K562 (cell line): ENCODE measurements around the gene CLEC4C. TPM values are rescaled to one million over a fixed set of nuclear protein-coding genes. Genes with fewer than 3 reads are reported as not detected.

Experiments used
- ATAC-seq: fragments of 200-7000 bp; cut with Tn5 transposase; 3 replicates; pipeline ENCODE4 v1.9.1; 2020; ENCODE audit warnings: moderate library complexity
- BruUV-seq: library from RNA; stranded (reverse); fragments of 400-500 nt; replicated peaks from 2 replicates; lab custom pipeline; 2021; lab: Mats Ljungman, UMichigan
- CTCF ChIA-PET: fragments of 300-600 bp; formaldehyde crosslinking; extraction: SDS; loops from one replicate; lab custom pipeline; 2021; ENCODE audit warnings: low intra/inter-chr PET ratio; lab: Yijun Ruan, JAX
- POLR2A ChIA-PET: fragments of 300-600, 350-650 bp; sonication (Branson Sonifier 250); formaldehyde crosslinking; extraction: SDS; loops from one replicate; lab custom pipeline; 2021; ENCODE audit warnings: antibody characterized with exemption, inconsistent platforms; lab: Yijun Ruan, JAX
- DNase-seq, 4 experiments: peaks; one replicate each; pipeline versions ENCODE4 v3.0.0 to v3.0.0-alpha.2; 2011 to 2018; ENCODE audit warnings: low spot score in 3 of 4, mixed read lengths in 3 of 4; ENCODE audit errors: extremely low read depth in 1 of 4
- FAIRE-seq: peaks from 2 replicates; lab custom pipeline; 2011; peaks lifted over from hg19 to GRCh38; lab: Jason Lieb, UNC
- H2AFZ ChIP-seq: 2 replicates; pipeline ENCODE4 v1.6.0; 2011; ENCODE audit warnings: low read depth, low read length, control low read depth, inconsistent platforms
- H3K27ac ChIP-seq: fragments of 200-600 bp; 3 replicates; pipeline ENCODE4 v1.8.0; 2011; ENCODE audit warnings: low read depth, mild to moderate bottlenecking, control low read depth, inconsistent platforms, low read length, moderate library complexity, mixed read lengths; ENCODE audit errors: extremely low read depth
- H3K27me3 ChIP-seq, 2 experiments: fragments of 300-600 bp in 1 of 2; 2 replicates in 1 of 2; 3 replicates in 1 of 2; pipeline versions ENCODE4 v1.6.0 to v1.8.0; 2011; ENCODE audit warnings: inconsistent platforms in 2 of 2, low read length in 2 of 2, mild to moderate bottlenecking in 1 of 2, mixed read lengths in 1 of 2, moderate library complexity in 1 of 2; ENCODE audit not compliant: control insufficient read depth in 2 of 2, insufficient read depth in 2 of 2
- H3K36me3 ChIP-seq: fragments of 300-600 bp; 3 replicates; pipeline ENCODE4 v1.8.0; 2011; ENCODE audit warnings: mild to moderate bottlenecking, low read length, inconsistent platforms; ENCODE audit not compliant: control insufficient read depth, insufficient read depth
- H3K4me1 ChIP-seq, 2 experiments: fragments of 200-600 bp in 1 of 2; replicated peaks in 1 of 2; 2 replicates in 1 of 2; 3 replicates in 1 of 2; pipeline versions ENCODE4 v1.5.1 to v1.8.0; 2011; ENCODE audit warnings: inconsistent platforms in 2 of 2, low read length in 2 of 2, mild to moderate bottlenecking in 1 of 2, mixed read lengths in 1 of 2, moderate library complexity in 1 of 2; ENCODE audit not compliant: control insufficient read depth in 2 of 2, insufficient read depth in 2 of 2
- H3K4me2 ChIP-seq: 2 replicates; pipeline ENCODE4 v1.6.1; 2011; ENCODE audit warnings: low read length, control low read depth, inconsistent platforms, mixed read lengths; ENCODE audit not compliant: insufficient read depth
- H3K4me3 ChIP-seq: fragments of 200-600 bp; sonication (generic), shearing (Covaris generic); 2 replicates; pipeline ENCODE4 v1.5.1; 2016; ENCODE audit warnings: control low read depth, inconsistent platforms
- H3K79me2 ChIP-seq: fragments of 200-600 bp; 3 replicates; pipeline ENCODE4 v1.8.0; 2011; ENCODE audit warnings: low read length, inconsistent platforms; ENCODE audit not compliant: control insufficient read depth, insufficient read depth
- H3K9ac ChIP-seq, 2 experiments: 2 replicates each; pipeline versions ENCODE4 v1.6.0 to v1.6.1; 2011; ENCODE audit warnings: low read depth in 2 of 2, low read length in 2 of 2, control low read depth in 1 of 2, inconsistent platforms in 1 of 2, mild to moderate bottlenecking in 1 of 2, mixed read lengths in 1 of 2; ENCODE audit not compliant: insufficient read depth in 1 of 2
- H3K9me1 ChIP-seq: one replicate; pipeline ENCODE4 v1.6.0; 2011; ENCODE audit warnings: inconsistent platforms, mild to moderate bottlenecking, low read length, moderate library complexity; ENCODE audit not compliant: control insufficient read depth, insufficient read depth
- H3K9me3 ChIP-seq: replicated peaks from 2 replicates; pipeline ENCODE4 v1.5.1; 2011; ENCODE audit warnings: low read depth, low read length, inconsistent platforms; ENCODE audit not compliant: control insufficient read depth, insufficient read depth
- H4K20me1 ChIP-seq: replicated peaks from 2 replicates; pipeline ENCODE4 v1.6.1; 2011; ENCODE audit warnings: low read length, inconsistent platforms, mixed read lengths; ENCODE audit not compliant: control insufficient read depth, insufficient read depth
- CBFA2T3 ChIP-seq: fragments of 450-650 bp; IDR thresholded peaks from 2 replicates; pipeline ENCODE4 v1.6.1; 2017
- EGR1 ChIP-seq: fragments of 450-650 bp; conservative IDR thresholded peaks from 2 replicates; pipeline ENCODE4 v1.6.1; 2017; ENCODE audit warnings: mild to moderate bottlenecking
- SNIP1 ChIP-seq: fragments of 450-650 bp; IDR thresholded peaks from 2 replicates; pipeline ENCODE4 v1.7.1; 2017; ENCODE audit warnings: low read depth, mild to moderate bottlenecking
- SOX6 ChIP-seq: fragments of 450-650 bp; IDR thresholded peaks from 2 replicates; pipeline ENCODE4 v1.6.1; 2014; ENCODE audit warnings: mild to moderate bottlenecking
- ZMIZ1 ChIP-seq, 2 experiments: fragments of 150-350 bp in 1 of 2; IDR thresholded peaks; 2 replicates each; pipeline ENCODE4 v1.6.1; 2012 to 2016; ENCODE audit warnings: low read depth in 2 of 2, low read length in 2 of 2, mild to moderate bottlenecking in 1 of 2, moderate library complexity in 1 of 2
- ZNF274 ChIP-seq: IDR thresholded peaks from 2 replicates; pipeline ENCODE4 v1.6.1; 2011; ENCODE audit warnings: low read depth, mild to moderate bottlenecking, low read length, moderate library complexity, borderline replicate concordance
- ZNF282 ChIP-seq: sonication (generic); formaldehyde crosslinking; IDR thresholded peaks from 2 replicates; pipeline ENCODE4 v1.8.1; 2023; ENCODE audit warnings: missing genetic modification reagents
- ZNF445 ChIP-seq: fragments of 250-450 bp; sonication (Bioruptor Pico); IDR thresholded peaks from 2 replicates; pipeline ENCODE4 v1.4.0; 2020; ENCODE audit warnings: low read depth, mild to moderate bottlenecking, moderate library complexity
- ZNF668 ChIP-seq: fragments of 250-450 bp; sonication (Bioruptor Pico); IDR thresholded peaks from 2 replicates; pipeline ENCODE4 v1.8.0; 2022; ENCODE audit warnings: mild to moderate bottlenecking, inconsistent platforms
- WGBS: fragments of 100-300 bp; shearing (Covaris generic); methylation state at CpG from one replicate; pipeline ENCODE4 v1.1.6; 2016; ENCODE audit warnings: low coverage, mixed read lengths; ENCODE audit not compliant: insufficient coverage; ENCODE audit errors: missing lambda C conversion rate; 5-methylcytosine and 5-hydroxymethylcytosine counted together
- in situ Hi-C: fragments of 300-500 bp; cut with MboI; formaldehyde crosslinking; loops from 4 replicates; pipeline ENCODE4 v1.15.0; 2018; ENCODE audit warnings: inconsistent platforms, mixed read lengths
- intact Hi-C: fragments of 100-400 bp; cut with micrococcal nuclease; formaldehyde crosslinking; loops from 2 replicates; pipeline ENCODE4 v1.14.2; 2022
- polyA plus RNA-seq, 8 experiments: library from polyadenylated mRNA; depleted of rRNA in 4 of 8; stranded (reverse) in 5 of 8; unstranded in 3 of 8; fragments of >200 nt; fragmentation: Nextera tagmentation in 2 of 8; fragmentation: Illumina TruSeq in 1 of 8; extraction: Ambion mirVana in 2 of 8; extraction: Trizol in 1 of 8; gene quantifications; 2 replicates each; pipeline versions ENCODE4 v1.2.1 to v1.2.3, GENCODE V29; 2011 to 2014; ENCODE audit warnings: inconsistent platforms in 1 of 8, missing spikeins in 1 of 8
- total RNA-seq, 7 experiments: library from RNA; depleted of rRNA in 6 of 7; stranded (reverse); fragments of >200 nt in 6 of 7; fragmentation: Illumina TruSeq in 2 of 7; extraction: Trizol in 2 of 7; gene quantifications; 2 replicates each; pipeline versions ENCODE4 v1.2.1 to v1.2.3, GENCODE V29; 2011 to 2021; ENCODE audit warnings: low replicate concordance in 1 of 7
- TF ChIP-seq, protein P1 (sequence below): sonication (generic); formaldehyde crosslinking; IDR thresholded peaks from 2 replicates; pipeline ENCODE4 v1.5.0; 2020; ENCODE audit warnings: missing genetic modification reagents

CLEC4C gene
- total and polyA plus RNA-seq, 9 of the 15 experiments (the other 6 are each of a cell fraction or from before 2014, with no cell fraction given): not detected

GRCh38 chr12:7695237-7695560 is 52.0 kb downstream of the CLEC4C start:
- in situ Hi-C loops (no loop called here), intact Hi-C loops (no loop called here)
- H2AFZ ChIP-seq: no peak overlapping the region
- no peaks in the 10 kb centered on the region for H3K36me3 ChIP-seq
- no peaks in the 10 kb centered on the region for H4K20me1 ChIP-seq
- H3K9me1 ChIP-seq: no peaks in the 10 kb centered on the region
- BruUV-seq: no TSS peak
- no peak overlapping the region for H3K4me2 ChIP-seq
- 0% methylated on average over 10 of the region's 10 CpGs for WGBS
- H3K9me3 ChIP-seq: no peaks in the 10 kb centered on the region
- H3K4me1 ChIP-seq: peaks cover 0 to 7% of the 10 kb centered on the region in 2 experiments; a peak in 2 of 5 replicates
- no peak overlapping the region for H3K27ac ChIP-seq
- POLR2A ChIA-PET: interaction anchor here (0.6 kb wide), 1 partner anchor 858 kb away, joined by 3 read pairs; no protein-coding TSS in a partner anchor
- CTCF ChIA-PET: no interaction called here
- no peak overlapping the region for H3K4me3 ChIP-seq
- ATAC-seq (no peak), DNase-seq (no peak), FAIRE-seq (no peak)
- no peaks in the 10 kb centered on the region for H3K79me2 ChIP-seq
- no peak overlapping the region for H3K9ac ChIP-seq
- TF ChIP-seq CBFA2T3 (peak; percentile 9; the same call in 1 of the 2 replicates), ZNF274 (no peak), SOX6 (peak; percentile 36; the same call in 1 of the 2 replicates), ZNF668 (CRISPR knock-in tag) (no peak)
- peaks cover 0 to 2% of the 10 kb centered on the region in 2 experiments; a peak in 1 of 5 replicates for H3K27me3 ChIP-seq

DNA sequence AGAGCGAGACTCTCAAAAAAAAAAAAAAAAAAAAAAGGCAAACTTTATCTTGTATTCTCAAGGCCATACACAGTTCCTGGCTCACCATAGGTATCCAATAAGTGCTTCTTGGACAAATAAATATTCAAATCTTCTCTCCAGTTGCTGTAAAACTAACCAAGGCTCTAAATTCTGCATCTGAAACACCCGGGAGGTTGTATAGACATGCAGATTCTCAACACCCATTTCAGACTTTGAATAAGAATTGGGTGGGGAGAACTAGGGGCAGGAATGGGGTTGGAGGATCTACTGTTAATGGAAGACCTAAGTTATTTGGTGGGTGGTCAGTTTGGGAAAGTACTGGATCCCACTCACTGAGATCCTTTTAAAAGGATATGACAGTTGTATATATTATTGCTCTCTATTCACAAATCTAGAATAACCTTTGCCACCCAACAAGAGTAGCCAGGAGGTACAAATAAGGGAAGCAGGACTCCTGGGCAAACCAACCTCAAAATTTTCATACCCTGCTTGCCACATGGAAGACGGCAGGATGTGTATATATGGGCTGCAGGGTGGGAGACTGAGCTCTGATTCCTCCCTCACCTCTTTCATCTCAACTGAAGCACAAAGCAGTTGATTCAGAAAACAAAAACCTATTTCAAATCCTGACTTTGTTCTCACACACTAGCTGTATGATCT is 52.5 kb downstream of the CLEC4C start:
- TF ChIP-seq EGR1 (no peak), ZNF445 (CRISPR knock-in tag) (no peak), SNIP1 (no peak), ZMIZ1 (IDR thresholded peaks at IDR 0.05; ENCODE audit: low read depth in 2 of 2, low read length in 2 of 2) (no peak), ZNF282 (CRISPR knock-in tag) (no peak)
- TF ChIP-seq, protein P1, sequence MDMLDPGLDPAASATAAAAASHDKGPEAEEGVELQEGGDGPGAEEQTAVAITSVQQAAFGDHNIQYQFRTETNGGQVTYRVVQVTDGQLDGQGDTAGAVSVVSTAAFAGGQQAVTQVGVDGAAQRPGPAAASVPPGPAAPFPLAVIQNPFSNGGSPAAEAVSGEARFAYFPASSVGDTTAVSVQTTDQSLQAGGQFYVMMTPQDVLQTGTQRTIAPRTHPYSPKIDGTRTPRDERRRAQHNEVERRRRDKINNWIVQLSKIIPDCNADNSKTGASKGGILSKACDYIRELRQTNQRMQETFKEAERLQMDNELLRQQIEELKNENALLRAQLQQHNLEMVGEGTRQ: no peak
- POLR2A ChIA-PET: no interaction called here
- WGBS: 14% methylated on average over 3 of the region's 3 CpGs
- H4K20me1 ChIP-seq: no peaks in the 10 kb centered on the region
- ATAC-seq: no peak
- H3K9me3 ChIP-seq: no peaks in the 10 kb centered on the region
- no peaks in the 10 kb centered on the region for H3K79me2 ChIP-seq
- H3K9ac ChIP-seq: no peak overlapping the region
- no peaks in the 10 kb centered on the region for H3K9me1 ChIP-seq
- no peak overlapping the region for H3K4me2 ChIP-seq
- in situ Hi-C loops (no loop called here), intact Hi-C loops (no loop called here)
- no peak for FAIRE-seq
- CTCF ChIA-PET: no interaction called here
- no peaks in the 10 kb centered on the region for H3K36me3 ChIP-seq
- H3K27ac ChIP-seq: no peak overlapping the region
- H3K4me3 ChIP-seq: no peak overlapping the region
- H3K27me3 ChIP-seq: peaks cover 2 to 7% of the 10 kb centered on the region in 2 experiments; a peak in 3 of 5 replicates
- no peak for DNase-seq
- H3K4me1 ChIP-seq: peaks cover 0 to 7% of the 10 kb centered on the region in 2 experiments; a peak in 2 of 5 replicates
- BruUV-seq: no TSS peak
- H2AFZ ChIP-seq: no peak overlapping the region
